Measurements from ENCODE around the gene SETD3.

- TF ChIP-seq CTCF (optimal IDR thresholded peaks at IDR 0.05 in 1 of 3, IDR thresholded peaks at IDR 0.05 in 1 of 3, conservative IDR thresholded peaks at IDR 0.05 in 1 of 3; ENCODE audit: extremely low read depth in 1 of 3, insufficient read depth in 2 of 3, low read length in 3 of 3) (no peak), EZH2 (IDR thresholded peaks at IDR 0.05; ENCODE audit: low read length) (no peak)
Measured at GRCh38 chr14:99348816-99349614, 131.6 kb downstream of the SETD3 start.

Data from keratinocyte (primary cell).